ENCODE results near the gene MGARP.
A peak's percentile ranks its signal among the peaks of the same experiment; 100 is the strongest.

Gene MGARP

GRCh38 chr4:139239127-139239772, 40.8 kb downstream of the MGARP start:
- Histone ChIP-seq H3K4me2 (ENCODE audit: low read depth, low read length, poor library complexity, severe bottlenecking) (no peak overlapping the region), H3F3A (ENCODE audit: low read depth) (no peaks in the 10 kb centered on the region), H3K4me3 (ENCODE audit: low read length, poor library complexity, severe bottlenecking) (no peak overlapping the region), H3K9me2 (replicated peaks; ENCODE audit: low read depth, low read length) (no peaks in the 10 kb centered on the region), H2AFZ (ENCODE audit: low read length) (no peak overlapping the region), H3K27me3 (ENCODE audit: insufficient read depth, low read length, poor library complexity, severe bottlenecking) (no peaks in the 10 kb centered on the region), H4K20me1 (ENCODE audit: insufficient read depth, low read length, poor library complexity, severe bottlenecking) (no peaks in the 10 kb centered on the region), H3K79me2 (ENCODE audit: insufficient read depth, low read length) (no peaks in the 10 kb centered on the region), H3K9ac (ENCODE audit: low read depth, low read length, poor library complexity, severe bottlenecking) (no peak overlapping the region), H3K4me1 (ENCODE audit: insufficient read depth, low read length, poor library complexity, severe bottlenecking) (no peaks in the 10 kb centered on the region), H3K36me3 (ENCODE audit: insufficient read depth, low read length) (no peaks in the 10 kb centered on the region), H3K9me3 (ENCODE audit: insufficient read depth, low read depth, low read length) (no peaks in the 10 kb centered on the region)
- no peak for TF ChIP-seq EZH2phosphoT487 (IDR thresholded peaks at IDR 0.05; ENCODE audit: borderline replicate concordance)
- no peak for TF ChIP-seq CTCF (conservative IDR thresholded peaks at IDR 0.05; ENCODE audit: low read length)

DNA sequence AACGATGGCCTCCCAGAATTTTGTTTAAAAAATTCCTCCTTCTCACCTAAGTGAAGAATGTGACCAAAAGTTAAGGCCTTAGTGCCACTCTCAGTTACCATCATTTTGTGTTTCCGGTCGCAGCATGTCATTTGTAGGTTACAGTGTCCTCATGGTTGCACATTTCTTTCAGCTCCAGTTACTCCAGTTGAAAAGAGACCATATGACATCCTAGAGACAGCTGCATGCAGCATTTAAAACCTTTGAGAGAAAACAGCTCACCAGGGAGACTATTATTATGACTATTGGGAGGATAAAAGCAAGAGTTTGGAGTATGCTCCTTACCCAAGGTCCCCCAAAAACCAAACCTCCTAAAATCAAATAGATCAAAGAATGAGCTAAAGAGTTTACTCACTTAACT, 45.8 kb downstream of the MGARP start:
- peak overlapping the region; percentile 59 for H2AFZ ChIP-seq (ENCODE audit: low read length)

GRCh38 chr4:139229534-139230039, 50.4 kb downstream of the MGARP start:
- no peaks in the 10 kb centered on the region for H3K36me3 ChIP-seq (ENCODE audit: insufficient read depth, low read length)
- H4K20me1 ChIP-seq (ENCODE audit: insufficient read depth, low read length, poor library complexity, severe bottlenecking) = no peaks in the 10 kb centered on the region
- H3K79me2 ChIP-seq (ENCODE audit: insufficient read depth, low read length) = no peaks in the 10 kb centered on the region
- H3K4me2 ChIP-seq (ENCODE audit: low read depth, low read length, poor library complexity, severe bottlenecking) = no peak overlapping the region
- H3K27me3 ChIP-seq (ENCODE audit: insufficient read depth, low read length, poor library complexity, severe bottlenecking) = no peaks in the 10 kb centered on the region
- peak; percentile 75 for TF ChIP-seq CTCF (conservative IDR thresholded peaks at IDR 0.05; ENCODE audit: low read length)
- no peak for TF ChIP-seq EZH2phosphoT487 (IDR thresholded peaks at IDR 0.05; ENCODE audit: borderline replicate concordance)
- H3K4me3 ChIP-seq (ENCODE audit: low read length, poor library complexity, severe bottlenecking) = no peak overlapping the region
- no peaks in the 10 kb centered on the region for H3F3A ChIP-seq (ENCODE audit: low read depth)
- H3K9me2 ChIP-seq (replicated peaks; ENCODE audit: low read depth, low read length) = no peaks in the 10 kb centered on the region
- H3K9me3 ChIP-seq (ENCODE audit: insufficient read depth, low read depth, low read length) = no peaks in the 10 kb centered on the region
- no peak overlapping the region for H2AFZ ChIP-seq (ENCODE audit: low read length)
- H3K4me1 ChIP-seq (ENCODE audit: insufficient read depth, low read length, poor library complexity, severe bottlenecking) = peaks cover 5% of the 10 kb centered on the region
- H3K9ac ChIP-seq (ENCODE audit: low read depth, low read length, poor library complexity, severe bottlenecking) = no peak overlapping the region

More for the DNA sequence above, 45.8 kb downstream of the MGARP start:
- H3K79me2 ChIP-seq (ENCODE audit: insufficient read depth, low read length) = no peaks in the 10 kb centered on the region
- H3K27me3 ChIP-seq (ENCODE audit: insufficient read depth, low read length, poor library complexity, severe bottlenecking) = no peaks in the 10 kb centered on the region
- H3K4me3 ChIP-seq (ENCODE audit: low read length, poor library complexity, severe bottlenecking) = no peak overlapping the region
- no peaks in the 10 kb centered on the region for H3K9me2 ChIP-seq (replicated peaks; ENCODE audit: low read depth, low read length)
- TF ChIP-seq CTCF (conservative IDR thresholded peaks at IDR 0.05; ENCODE audit: low read length) (no peak), EZH2phosphoT487 (IDR thresholded peaks at IDR 0.05; ENCODE audit: borderline replicate concordance) (no peak)
- no peaks in the 10 kb centered on the region for H3F3A ChIP-seq (ENCODE audit: low read depth)
- peaks cover 5% of the 10 kb centered on the region for H3K4me1 ChIP-seq (ENCODE audit: insufficient read depth, low read length, poor library complexity, severe bottlenecking)
- no peaks in the 10 kb centered on the region for H4K20me1 ChIP-seq (ENCODE audit: insufficient read depth, low read length, poor library complexity, severe bottlenecking)
- no peak overlapping the region for H3K9ac ChIP-seq (ENCODE audit: low read depth, low read length, poor library complexity, severe bottlenecking)
- H3K9me3 ChIP-seq (ENCODE audit: insufficient read depth, low read depth, low read length) = no peaks in the 10 kb centered on the region
- no peak overlapping the region for H3K4me2 ChIP-seq (ENCODE audit: low read depth, low read length, poor library complexity, severe bottlenecking)
- H3K36me3 ChIP-seq (ENCODE audit: insufficient read depth, low read length) = no peaks in the 10 kb centered on the region

Measured in Loucy (cell line).